HepG2 (cell line): ENCODE data around the gene USE1. TPM values are rescaled to one million over a fixed set of nuclear protein-coding genes. Genes with fewer than 3 reads are reported as not detected.

Experiments used
- ETV5 ChIP-seq: IDR thresholded peaks from 2 replicates; pipeline ENCODE4 v1.6.1; 2018; ENCODE audit warnings: missing biosample characterization, missing genetic modification reagents, inconsistent platforms, borderline replicate concordance
- GABPB1 ChIP-seq: IDR thresholded peaks from 2 replicates; pipeline ENCODE4 v1.6.1; 2016; ENCODE audit warnings: mild to moderate bottlenecking, missing genetic modification reagents, moderate library complexity, missing compliant biosample characterization
- HBP1 ChIP-seq: IDR thresholded peaks from 2 replicates; pipeline ENCODE4 v1.6.1; 2016; ENCODE audit warnings: low read depth, control low read depth
- HDAC1 ChIP-seq: sonication (generic); formaldehyde crosslinking; IDR thresholded peaks from 2 replicates; pipeline ENCODE4 v1.5.1; 2020; ENCODE audit warnings: mild to moderate bottlenecking, missing genetic modification reagents
- HDAC2 ChIP-seq: sonication (generic); formaldehyde crosslinking; IDR thresholded peaks from 2 replicates; pipeline ENCODE4 v1.4.0; 2020; ENCODE audit warnings: missing genetic modification reagents
- HOXA3 ChIP-seq: sonication (generic); formaldehyde crosslinking; IDR thresholded peaks from 2 replicates; pipeline ENCODE4 v1.5.0; 2020; ENCODE audit warnings: missing genetic modification reagents
- MIER3 ChIP-seq: IDR thresholded peaks from 2 replicates; pipeline ENCODE4 v1.6.1; 2016; ENCODE audit warnings: missing compliant biosample characterization, borderline replicate concordance
- PHF21A ChIP-seq: sonication (generic); formaldehyde crosslinking; IDR thresholded peaks from 2 replicates; pipeline ENCODE4 v1.5.0; 2020; ENCODE audit warnings: mild to moderate bottlenecking, missing genetic modification reagents
- POLR2AphosphoS5 ChIP-seq: IDR thresholded peaks from 2 replicates; pipeline ENCODE4 v1.6.1; 2012; ENCODE audit warnings: low read depth, low read length
- SALL2 ChIP-seq: sonication (generic); formaldehyde crosslinking; IDR thresholded peaks from 2 replicates; pipeline ENCODE4 v1.8.1; 2023; ENCODE audit warnings: mild to moderate bottlenecking, missing genetic modification reagents, inconsistent platforms
- SMARCC2 ChIP-seq: fragments of 450-650 bp; IDR thresholded peaks from 2 replicates; pipeline ENCODE4 v1.6.1; 2017; ENCODE audit warnings: antibody characterized with exemption, mild to moderate bottlenecking
- SRF ChIP-seq: IDR thresholded peaks from 2 replicates; pipeline ENCODE4 v1.6.1; 2011; ENCODE audit warnings: mild to moderate bottlenecking, low read depth, low read length, moderate library complexity
- TAF1 ChIP-seq: sonication (generic); formaldehyde crosslinking; IDR thresholded peaks from 2 replicates; pipeline ENCODE4 v1.4.0; 2020; ENCODE audit warnings: missing genetic modification reagents
- TARDBP ChIP-seq: sonication (generic); formaldehyde crosslinking; IDR thresholded peaks from 2 replicates; pipeline ENCODE4 v1.8.0; 2022; ENCODE audit warnings: mild to moderate bottlenecking, missing genetic modification reagents
- TBL1XR1 ChIP-seq: fragments of 150-350 bp; IDR thresholded peaks from 2 replicates; pipeline ENCODE4 v1.6.1; 2014; ENCODE audit warnings: borderline replicate concordance, low read length; ENCODE audit not compliant: partially characterized antibody
- THAP7 ChIP-seq: sonication (generic); formaldehyde crosslinking; IDR thresholded peaks from 2 replicates; pipeline ENCODE4 v1.8.1; 2023; ENCODE audit warnings: mild to moderate bottlenecking, missing genetic modification reagents
- ZMYM4 ChIP-seq: sonication (generic); formaldehyde crosslinking; IDR thresholded peaks from 2 replicates; pipeline ENCODE4 v1.8.1; 2023; ENCODE audit warnings: mild to moderate bottlenecking, missing genetic modification reagents
- ZNF430 ChIP-seq: sonication (generic); formaldehyde crosslinking; IDR thresholded peaks from 2 replicates; pipeline ENCODE4 v1.9.0; 2021; ENCODE audit warnings: mild to moderate bottlenecking, missing genetic modification reagents
- ZNF577 ChIP-seq: sonication (generic); formaldehyde crosslinking; IDR thresholded peaks from 2 replicates; pipeline ENCODE4 v1.4.0; 2020; ENCODE audit warnings: mild to moderate bottlenecking, low read depth, missing genetic modification reagents, borderline replicate concordance
- polyA plus RNA-seq, 8 experiments: library from polyadenylated mRNA; depleted of rRNA in 3 of 8; stranded (reverse) in 7 of 8; unstranded in 1 of 8; fragments of >200 nt; fragmentation: Illumina TruSeq in 4 of 8; extraction: Trizol in 4 of 8; gene quantifications; 2 replicates each; pipeline versions ENCODE4 v1.2.1 to v1.2.3, GENCODE V29; 2011 to 2016; ENCODE audit warnings: low read depth in 4 of 8, missing spikeins in 1 of 8, mixed read lengths in 1 of 8; ENCODE audit not compliant: insufficient read depth in 1 of 8
- total RNA-seq, 5 experiments: library from RNA; depleted of rRNA; stranded (reverse); fragments of >200 nt; fragmentation: Illumina TruSeq; extraction: Trizol; gene quantifications; 2 replicates each; pipeline ENCODE4 v1.2.3, GENCODE V29; 2016; ENCODE audit warnings: low read depth in 1 of 5
- TF ChIP-seq, protein P1 (sequence below): sonication (generic); formaldehyde crosslinking; IDR thresholded peaks from 2 replicates; pipeline ENCODE4 v1.5.0; 2020; ENCODE audit warnings: missing genetic modification reagents, mild to moderate bottlenecking, borderline replicate concordance
- TF ChIP-seq, protein P2 (sequence below), 2 experiments: sonication (generic) in 1 of 2; formaldehyde crosslinking in 1 of 2; IDR thresholded peaks; 2 replicates each; pipeline versions ENCODE4 v1.4.0 to v1.6.1; 2016 to 2020; ENCODE audit warnings: borderline replicate concordance in 1 of 2, low read depth in 1 of 2, mild to moderate bottlenecking in 1 of 2, missing genetic modification reagents in 1 of 2

USE1 gene
- total and polyA plus RNA-seq, 2 of the 13 experiments (the other 11 are each of a cell fraction or from before 2014, with no cell fraction given) = 9.9 to 17.6 TPM

- TF ChIP-seq HDAC1 (CRISPR knock-in tag) (peak; percentile 89), POLR2AphosphoS5 (peak; percentile 84), HDAC2 (CRISPR knock-in tag) (peak; percentile 53; the same call in 1 of the 2 replicates), ETV5 (CRISPR knock-in tag) (peak; percentile 80), TARDBP (CRISPR knock-in tag) (0 out of 2 replicates have a peak, but pooled peaks have one; percentile 43), PHF21A (CRISPR knock-in tag) (peak; percentile 82), HOXA3 (peak; percentile 95), SALL2 (no peak), SRF (peak; percentile 72; the same call in 1 of the 2 replicates), TBL1XR1 (peak; percentile 33), MIER3 (peak; percentile 74; the same call in 1 of the 2 replicates), ZNF430 (CRISPR knock-in tag) (0 out of 2 replicates have a peak, but pooled peaks have one; percentile 33), HBP1 (CRISPR knock-in tag) (peak; percentile 68), ZNF577 (no peak), ZMYM4 (CRISPR knock-in tag) (peak; percentile 34; the same call in 1 of the 2 replicates), SMARCC2 (no peak), GABPB1 (peak; percentile 97), TAF1 (CRISPR knock-in tag) (peak; percentile 92), THAP7 (0 out of 2 replicates have a peak, but pooled peaks have one; percentile 54)
- TF ChIP-seq, protein P1, sequence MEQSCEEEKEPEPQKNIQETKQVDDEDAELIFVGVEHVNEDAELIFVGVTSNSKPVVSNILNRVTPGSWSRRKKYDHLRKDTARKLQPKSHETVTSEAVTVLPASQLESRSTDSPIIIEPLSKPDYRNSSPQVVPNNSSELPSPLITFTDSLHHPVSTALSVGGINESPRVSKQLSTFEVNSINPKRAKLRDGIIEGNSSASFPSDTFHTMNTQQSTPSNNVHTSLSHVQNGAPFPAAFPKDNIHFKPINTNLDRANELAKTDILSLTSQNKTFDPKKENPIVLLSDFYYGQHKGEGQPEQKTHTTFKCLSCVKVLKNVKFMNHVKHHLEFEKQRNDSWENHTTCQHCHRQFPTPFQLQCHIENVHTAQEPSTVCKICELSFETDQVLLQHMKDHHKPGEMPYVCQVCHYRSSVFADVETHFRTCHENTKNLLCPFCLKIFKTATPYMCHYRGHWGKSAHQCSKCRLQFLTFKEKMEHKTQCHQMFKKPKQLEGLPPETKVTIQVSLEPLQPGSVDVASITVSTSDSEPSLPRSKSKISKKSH (CRISPR knock-in tag) = 0 out of 2 replicates have a peak, but pooled peaks have one; percentile 45
- TF ChIP-seq, protein P2, sequence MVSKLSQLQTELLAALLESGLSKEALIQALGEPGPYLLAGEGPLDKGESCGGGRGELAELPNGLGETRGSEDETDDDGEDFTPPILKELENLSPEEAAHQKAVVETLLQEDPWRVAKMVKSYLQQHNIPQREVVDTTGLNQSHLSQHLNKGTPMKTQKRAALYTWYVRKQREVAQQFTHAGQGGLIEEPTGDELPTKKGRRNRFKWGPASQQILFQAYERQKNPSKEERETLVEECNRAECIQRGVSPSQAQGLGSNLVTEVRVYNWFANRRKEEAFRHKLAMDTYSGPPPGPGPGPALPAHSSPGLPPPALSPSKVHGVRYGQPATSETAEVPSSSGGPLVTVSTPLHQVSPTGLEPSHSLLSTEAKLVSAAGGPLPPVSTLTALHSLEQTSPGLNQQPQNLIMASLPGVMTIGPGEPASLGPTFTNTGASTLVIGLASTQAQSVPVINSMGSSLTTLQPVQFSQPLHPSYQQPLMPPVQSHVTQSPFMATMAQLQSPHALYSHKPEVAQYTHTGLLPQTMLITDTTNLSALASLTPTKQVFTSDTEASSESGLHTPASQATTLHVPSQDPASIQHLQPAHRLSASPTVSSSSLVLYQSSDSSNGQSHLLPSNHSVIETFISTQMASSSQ (IDR thresholded peaks at IDR 0.05; ENCODE audit: low read depth) = no peak
- TF ChIP-seq, protein P2 (CRISPR knock-in tag; IDR thresholded peaks at IDR 0.05; ENCODE audit: borderline replicate concordance) = no peak; the same call in 1 of the 2 replicates
Observed at GRCh38 chr19:17266975-17267788, 52.0 kb downstream of the USE1 start, which contains the start of gene BABAM1 (continued).
